Cardiac muscle cell (in vitro differentiated cells and primary cell): ENCODE results near the gene FXYD2. TPM values are rescaled to one million over a fixed set of nuclear protein-coding genes. Genes with fewer than 3 reads are reported as not detected.

Source experiments
- DNase-seq, 2 donors: peaks; one replicate each; pipeline versions ENCODE4 v3.0.0 to v3.0.0-alpha.2; 2010 to 2017; ENCODE audit warnings: low read depth in 1 of 2, low spot score in 1 of 2
- H3K27ac ChIP-seq: fragments of 200-600 bp; sonication (generic); 2 replicates; pipeline ENCODE4 v1.5.1; 2016
- H3K27me3 ChIP-seq: fragments of 200-600 bp; sonication (generic); 2 replicates; pipeline ENCODE4 v1.6.0; 2016; ENCODE audit warnings: control low read depth
- H3K36me3 ChIP-seq: fragments of 200-600 bp; sonication (generic); 2 replicates; pipeline ENCODE4 v1.5.1; 2016; ENCODE audit warnings: control low read depth
- H3K4me1 ChIP-seq: fragments of 200-600 bp; sonication (generic); 2 replicates; pipeline ENCODE4 v1.8.1; 2017; ENCODE audit warnings: low read depth, mild to moderate bottlenecking, mixed run types
- H3K4me3 ChIP-seq: fragments of 200-600 bp; sonication (generic); 2 replicates; pipeline ENCODE4 v1.5.1; 2016; ENCODE audit warnings: mild to moderate bottlenecking
- H3K9me3 ChIP-seq: fragments of 200-600 bp; sonication (generic); 2 replicates; pipeline ENCODE4 v1.5.1; 2017; ENCODE audit warnings: low read depth, mild to moderate bottlenecking, control low read depth
- CTCF ChIP-seq: IDR thresholded peaks from 2 replicates; pipeline ENCODE4 v1.5.1; 2012; ENCODE audit warnings: low read depth, mild to moderate bottlenecking, low read length
- polyA plus RNA-seq: library from polyadenylated mRNA; unstranded; fragments of >200 nt; fragmentation: Nextera tagmentation; extraction: Ambion mirVana; gene quantifications from 2 replicates; pipeline ENCODE4 v1.2.1, GENCODE V29; 2016
- total RNA-seq: library from RNA; depleted of rRNA; stranded (reverse); fragments of >200 nt; gene quantifications from 2 replicates; pipeline ENCODE4 v1.2.3, GENCODE V29; 2016

The FXYD2 gene
- total and polyA plus RNA-seq, 2 experiments from 2014 or later = 2.3 to 2.4 TPM

GRCh38 chr11:117808784-117809183, 15.8 kb downstream of the FXYD2 start:
- no peak overlapping the region for H3K4me3 ChIP-seq
- H3K4me1 ChIP-seq = no peaks in the 10 kb centered on the region
- H3K27ac ChIP-seq = no peak overlapping the region
- H3K36me3 ChIP-seq = no peaks in the 10 kb centered on the region
- H3K27me3 ChIP-seq = no peaks in the 10 kb centered on the region
- no peak for DNase-seq
- TF ChIP-seq CTCF = no peak
- H3K9me3 ChIP-seq = no peaks in the 10 kb centered on the region

- Histone ChIP-seq H3K27ac (no peak overlapping the region), H3K36me3 (no peaks in the 10 kb centered on the region), H3K4me3 (no peak overlapping the region), H3K27me3 (peaks cover 4% of the 10 kb centered on the region), H3K9me3 (no peaks in the 10 kb centered on the region), H3K4me1 (no peaks in the 10 kb centered on the region)
- peak; percentile 90 for TF ChIP-seq CTCF
- peak; percentile 73 to 82 for DNase-seq
Observed at GRCh38 chr11:117807482-117808327, 16.8 kb downstream of the FXYD2 start.

- Histone ChIP-seq H3K27ac (no peak overlapping the region), H3K36me3 (no peaks in the 10 kb centered on the region), H3K9me3 (no peaks in the 10 kb centered on the region), H3K4me1 (no peaks in the 10 kb centered on the region), H3K4me3 (no peak overlapping the region), H3K27me3 (peaks cover 10% of the 10 kb centered on the region)
- DNase-seq = no peak
- no peak for TF ChIP-seq CTCF
Observed at GRCh38 chr11:117806846-117807245, 17.7 kb downstream of the FXYD2 start.

- Histone ChIP-seq H3K4me1 (no peaks in the 10 kb centered on the region), H3K36me3 (no peaks in the 10 kb centered on the region), H3K27ac (no peak overlapping the region), H3K27me3 (peaks cover 27% of the 10 kb centered on the region), H3K9me3 (no peaks in the 10 kb centered on the region), H3K4me3 (no peak overlapping the region)
- DNase-seq = no peak
- no peak for TF ChIP-seq CTCF
Observed at GRCh38 chr11:117805045-117805444, 19.5 kb downstream of the FXYD2 start.

- no peak for DNase-seq
- H3K4me3 ChIP-seq = no peak overlapping the region
- no peak overlapping the region for H3K27ac ChIP-seq
- H3K4me1 ChIP-seq = no peaks in the 10 kb centered on the region
- no peaks in the 10 kb centered on the region for H3K9me3 ChIP-seq
- TF ChIP-seq CTCF = no peak
- H3K36me3 ChIP-seq = no peaks in the 10 kb centered on the region
- peaks cover 39% of the 10 kb centered on the region for H3K27me3 ChIP-seq
Observed at GRCh38 chr11:117803896-117804295, 20.6 kb downstream of the FXYD2 start.
